ENCODE results near the gene MIEF1. TPM values are rescaled to one million over a fixed set of nuclear protein-coding genes. Genes with fewer than 3 reads are reported as not detected.

MIEF1 gene
- total and polyA plus RNA-seq, 2 of the 8 experiments (the other 6 are each of a cell fraction or from before 2014, with no cell fraction given) = 16.8 to 32.7 TPM

DNA sequence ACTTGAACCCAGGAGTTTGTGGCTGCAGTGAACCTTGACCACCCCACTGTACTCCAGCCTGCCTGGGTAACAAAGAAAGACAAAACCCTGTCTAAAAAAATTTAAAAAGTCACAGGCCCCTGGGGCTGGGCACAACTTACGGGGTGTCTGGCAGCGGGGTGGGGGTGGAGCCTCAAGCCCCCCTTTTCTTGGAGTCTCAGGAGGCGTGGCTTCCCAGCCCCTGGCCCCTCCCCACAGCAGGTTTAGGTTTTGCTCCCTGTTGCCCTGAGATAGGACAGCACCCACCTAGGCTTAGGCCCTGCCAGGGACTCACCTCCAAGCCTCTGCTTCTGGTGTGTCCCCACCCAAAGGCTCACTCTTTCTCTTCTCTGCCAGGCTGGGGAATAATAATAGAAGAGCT is 22.8 kb upstream of the MIEF1 start:
- Histone ChIP-seq H2AK5ac (ENCODE audit: low read depth, low read length) (no peak overlapping the region), H2BK20ac (ENCODE audit: low read length) (no peak overlapping the region), H2AFZ (ENCODE audit: low read length) (no peak overlapping the region), H3K27me3 (replicated peaks in 1 of 4; ENCODE audit: control insufficient read depth in 3 of 4, extremely low read depth in 1 of 4, insufficient read depth in 3 of 4, low read length in 3 of 4) (no peaks in the 10 kb centered on the region; a peak in 1 of 7 replicates), H3K4me2 (ENCODE audit: insufficient read depth in 1 of 2, low read depth in 2 of 2, low read length in 2 of 2) (no peak overlapping the region), H3K23me2 (ENCODE audit: low read depth, low read length) (no peaks in the 10 kb centered on the region), H2BK120ac (replicated peaks; ENCODE audit: low read depth, low read length) (no peak overlapping the region), H3K79me1 (ENCODE audit: low read depth, low read length) (peaks cover 3% of the 10 kb centered on the region), H3K4me3 (ENCODE audit: extremely low read depth in 1 of 4, insufficient read depth in 2 of 4, low read depth in 3 of 4, low read length in 4 of 4) (no peak overlapping the region), H3K27ac (ENCODE audit: low read depth, low read length) (no peak overlapping the region), H4K20me1 (replicated peaks in 1 of 2; ENCODE audit: control insufficient read depth in 1 of 2, insufficient read depth in 2 of 2, low read length in 2 of 2) (peaks cover 9 to 15% of the 10 kb centered on the region in 2 experiments), H3K9ac (replicated peaks in 1 of 4; ENCODE audit: extremely low read depth in 1 of 4, low read depth in 3 of 4, low read length in 3 of 4) (no peak overlapping the region), H3K36me3 (ENCODE audit: control insufficient read depth in 2 of 4, insufficient read depth in 4 of 4, low read length in 3 of 4) (no peaks in the 10 kb centered on the region), H3K14ac (ENCODE audit: insufficient read length) (no peak overlapping the region), H4K8ac (ENCODE audit: extremely low read depth, insufficient read depth, low read length) (no peak overlapping the region), H4K91ac (replicated peaks; ENCODE audit: insufficient read length, low read length) (no peak overlapping the region), H2BK5ac (ENCODE audit: low read depth, low read length) (no peak overlapping the region), H3K4ac (replicated peaks; ENCODE audit: insufficient read length, low read depth, low read length) (no peak overlapping the region), H3K18ac (ENCODE audit: extremely low read depth, low read length) (no peak overlapping the region), H3K23ac (ENCODE audit: insufficient read length) (no peak overlapping the region), H3K56ac (replicated peaks; ENCODE audit: insufficient read length, low read depth, low read length) (no peak overlapping the region), H2BK12ac (ENCODE audit: low read depth, low read length) (no peak overlapping the region), H4K5ac (ENCODE audit: insufficient read length, low read depth, low read length) (no peak overlapping the region), H3K4me1 (replicated peaks in 1 of 4; ENCODE audit: control insufficient read depth in 3 of 4, insufficient read depth in 4 of 4, low read length in 3 of 4) (peaks cover 4 to 12% (median 6%) of the 10 kb centered on the region in 4 experiments; a peak in 6 of 7 replicates), H3K9me3 (ENCODE audit: insufficient read depth in 2 of 2, low read depth in 1 of 2, low read length in 1 of 2) (no peaks in the 10 kb centered on the region), H3K79me2 (ENCODE audit: control insufficient read depth in 1 of 2, insufficient read depth in 2 of 2, low read length in 2 of 2) (no peaks in the 10 kb centered on the region), H2BK15ac (ENCODE audit: low read length) (no peak overlapping the region)
- FAIRE-seq (no peak), DNase-seq (ENCODE audit: low read depth in 1 of 2, low spot score in 2 of 2) (no peak)
- no peak for TF ChIP-seq EZH2 (IDR thresholded peaks at IDR 0.05; ENCODE audit: low read depth, low read length, severe bottlenecking)
- no peak for TF ChIP-seq GTF2F1 (IDR thresholded peaks at IDR 0.05; ENCODE audit: borderline replicate concordance, low read depth, low read length)
- TF ChIP-seq MAFK (IDR thresholded peaks at IDR 0.05; ENCODE audit: low read depth, low read length) = no peak
- no peak for TF ChIP-seq EP300 (IDR thresholded peaks at IDR 0.05; ENCODE audit: borderline replicate concordance in 1 of 2, low read depth in 2 of 2, low read length in 2 of 2)
- TF ChIP-seq CBX5 (IDR thresholded peaks at IDR 0.05; ENCODE audit: low read depth, low read length) = no peak
- no peak for TF ChIP-seq HDAC2 (IDR thresholded peaks at IDR 0.05; ENCODE audit: borderline replicate concordance in 1 of 2, low read depth in 2 of 2, low read length in 2 of 2)
- no peak for TF ChIP-seq KDM4A (IDR thresholded peaks at IDR 0.05; ENCODE audit: low read depth, low read length, severe bottlenecking)
- TF ChIP-seq CBX8 (IDR thresholded peaks at IDR 0.05; ENCODE audit: borderline replicate concordance, low read depth, low read length) = no peak
- no peak for TF ChIP-seq SIX5 (IDR thresholded peaks at IDR 0.05; ENCODE audit: low read depth, low read length)
- CTCF ChIA-PET (ENCODE audit: partially characterized antibody) = interaction anchor here (0.6 to 11.1 kb wide), 11 partner anchors 11 to 328 kb away, joined by 3 to 120 read pairs (median 4); no protein-coding TSS in a partner anchor
- POLR2A ChIA-PET (ENCODE audit: partially characterized antibody) = interaction anchor here (0.7 to 2.0 kb wide), 11 partner anchors 10 to 165 kb away, joined by 3 to 7 read pairs (median 4); partner anchors contain the start of genes ATF4, RPL3 and TAB1
- 74% methylated on average over 3 of the region's 3 CpGs; no CpG with 5 or more reads in 1 of the 2 experiments for WGBS, 2 experiments (ENCODE audit: extremely low coverage in 1 of 2, insufficient coverage in 1 of 2, insufficient read length in 1 of 2, insufficient replicate concordance in 2 of 2, low coverage in 1 of 2, low lambda C conversion rate in 2 of 2, missing lambda C conversion rate in 1 of 2)
